ENCODE results near the gene BRSK1. TPM values are rescaled to one million over a fixed set of nuclear protein-coding genes. Genes with fewer than 3 reads are reported as not detected.
A peak's percentile ranks its signal among the peaks of the same experiment; 100 is the strongest.
"Not testable (repeated sequence)": the region's sequence is repeated elsewhere in the genome, so short reads cannot be mapped to it uniquely, and the experiment has no call there.

The BRSK1 gene
- polyA plus RNA-seq, 3 donors = 12.7 to 16.2 (median 14.6) TPM

DNA sequence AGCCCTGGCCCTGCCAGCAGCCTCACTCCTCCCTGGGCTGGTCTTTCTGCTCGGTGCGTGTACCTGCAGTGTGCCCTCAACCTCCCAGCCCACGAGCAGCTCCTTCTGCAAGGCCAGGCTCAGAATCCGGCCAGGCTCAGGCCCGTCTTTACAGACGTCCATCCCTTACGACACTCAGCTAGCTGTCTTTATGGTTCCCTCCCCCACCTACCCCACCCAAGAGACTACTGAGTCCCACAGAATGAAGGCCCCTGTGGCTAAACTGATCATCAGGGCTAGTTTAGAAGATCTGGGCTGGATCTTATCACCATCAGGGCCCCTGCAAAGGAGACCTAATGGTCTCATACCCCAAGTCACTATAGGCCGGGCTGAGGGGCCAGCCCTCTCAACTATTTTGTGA lies 30.6 kb downstream of the BRSK1 start:
- DNase-seq (ENCODE audit: extremely low read depth in 1 of 11, low read depth in 9 of 11, low spot score in 4 of 11) = no peak

DNA sequence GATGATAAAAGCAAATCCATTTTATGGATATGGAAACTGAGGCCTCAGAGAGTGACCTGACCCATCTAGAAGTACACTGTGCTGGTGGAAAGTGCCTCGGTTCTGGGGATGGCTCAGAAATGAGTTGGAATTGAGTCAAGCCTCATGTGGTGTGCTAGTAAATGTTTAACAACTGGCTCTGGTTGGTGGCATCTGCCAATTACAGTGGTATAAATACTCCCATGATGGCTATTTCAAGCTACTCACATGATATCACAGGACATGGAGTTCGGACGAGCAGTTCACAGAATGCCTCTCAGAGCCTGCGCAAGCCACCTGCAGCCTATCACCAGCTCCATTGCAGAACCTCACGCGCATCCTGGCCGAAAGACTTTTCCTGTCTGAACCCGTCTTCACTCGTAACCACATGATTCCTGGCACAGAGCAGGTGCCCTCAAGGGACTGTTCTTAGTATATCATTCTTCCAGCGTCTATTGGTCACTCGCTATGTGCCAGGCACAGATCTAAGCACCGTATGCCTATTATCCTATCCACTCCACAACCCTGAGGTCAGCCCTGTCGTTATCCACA lies 32.2 kb downstream of the BRSK1 start:
- no peak for DNase-seq (ENCODE audit: extremely low read depth in 1 of 11, low read depth in 9 of 11, low spot score in 4 of 11)

GRCh38 chr19:55316646-55317045 lies 32.8 kb downstream of the BRSK1 start:
- DNase-seq (ENCODE audit: extremely low read depth in 1 of 11, low read depth in 9 of 11, low spot score in 4 of 11) = no peak

- DNase-seq (ENCODE audit: extremely low read depth in 1 of 11, low read depth in 9 of 11, low spot score in 4 of 11) = peak in 3 of 11 donors; percentile 49 to 56 (median 52)
Measured at GRCh38 chr19:55319785-55320184, 36.0 kb downstream of the BRSK1 start.

DNA sequence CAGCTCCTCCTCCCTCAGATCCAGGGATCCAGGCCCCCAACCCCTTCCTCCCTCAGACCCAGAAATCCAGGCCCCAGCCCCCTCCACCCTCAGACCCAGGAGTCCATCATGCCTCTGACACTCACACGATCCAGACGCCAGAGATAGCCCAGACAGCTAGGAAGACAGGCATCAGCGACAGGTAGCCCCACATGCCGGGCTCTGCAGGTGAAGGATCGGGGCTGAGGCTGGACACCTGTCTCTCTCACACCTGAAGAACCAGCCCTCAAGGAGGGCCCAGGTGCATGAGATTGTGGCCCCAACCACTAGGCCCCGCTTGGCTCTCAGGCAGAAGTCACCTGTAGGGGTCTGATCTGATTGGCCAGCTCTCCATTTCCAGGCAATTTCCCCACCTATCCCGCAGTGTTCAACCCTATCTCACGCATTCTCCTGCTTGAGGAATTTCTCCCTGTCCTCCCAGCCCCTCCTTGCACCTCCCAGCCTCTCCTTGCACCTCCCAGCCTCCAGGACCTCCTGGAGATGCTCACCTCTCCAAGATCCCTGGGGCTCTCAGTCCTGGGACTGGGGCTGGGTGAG lies 37.1 kb downstream of the BRSK1 start:
- DNase-seq (ENCODE audit: extremely low read depth in 1 of 11, low read depth in 9 of 11, low spot score in 4 of 11) = no peak

DNA sequence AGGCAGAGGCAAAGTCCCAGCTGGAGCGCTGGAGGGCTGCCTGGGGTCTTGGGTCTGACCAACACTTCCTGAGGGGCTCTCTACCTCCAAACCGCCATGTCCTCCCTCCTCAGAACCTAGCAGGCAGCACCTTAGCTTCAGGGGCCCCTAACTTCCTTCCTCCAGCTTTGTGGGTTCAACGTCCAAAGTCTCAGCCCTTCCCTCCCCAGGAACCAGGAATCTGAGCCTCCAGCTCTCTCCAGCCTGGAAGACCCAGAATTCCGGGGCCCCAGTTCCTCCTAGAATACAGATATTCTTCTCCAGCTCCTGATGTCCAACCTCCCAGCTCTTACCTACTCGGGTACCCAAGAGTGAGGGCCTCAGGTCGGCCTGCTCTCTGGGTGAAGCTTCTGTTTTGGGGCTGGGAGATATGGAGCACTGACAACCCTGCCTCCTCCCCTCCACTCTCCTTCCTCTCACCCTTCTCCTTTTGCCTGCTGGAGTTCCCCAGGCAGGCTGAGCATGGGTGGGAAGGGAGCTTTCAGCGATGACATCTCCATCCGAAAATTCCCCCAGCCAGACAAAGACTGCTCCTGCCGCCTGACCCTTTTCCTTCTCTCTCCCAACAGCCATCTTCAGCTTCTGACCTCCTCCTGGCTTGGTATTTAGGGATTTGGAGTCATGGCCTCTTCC lies 37.8 kb downstream of the BRSK1 start:
- no peak for DNase-seq (ENCODE audit: extremely low read depth in 1 of 11, low read depth in 9 of 11, low spot score in 4 of 11)

DNA sequence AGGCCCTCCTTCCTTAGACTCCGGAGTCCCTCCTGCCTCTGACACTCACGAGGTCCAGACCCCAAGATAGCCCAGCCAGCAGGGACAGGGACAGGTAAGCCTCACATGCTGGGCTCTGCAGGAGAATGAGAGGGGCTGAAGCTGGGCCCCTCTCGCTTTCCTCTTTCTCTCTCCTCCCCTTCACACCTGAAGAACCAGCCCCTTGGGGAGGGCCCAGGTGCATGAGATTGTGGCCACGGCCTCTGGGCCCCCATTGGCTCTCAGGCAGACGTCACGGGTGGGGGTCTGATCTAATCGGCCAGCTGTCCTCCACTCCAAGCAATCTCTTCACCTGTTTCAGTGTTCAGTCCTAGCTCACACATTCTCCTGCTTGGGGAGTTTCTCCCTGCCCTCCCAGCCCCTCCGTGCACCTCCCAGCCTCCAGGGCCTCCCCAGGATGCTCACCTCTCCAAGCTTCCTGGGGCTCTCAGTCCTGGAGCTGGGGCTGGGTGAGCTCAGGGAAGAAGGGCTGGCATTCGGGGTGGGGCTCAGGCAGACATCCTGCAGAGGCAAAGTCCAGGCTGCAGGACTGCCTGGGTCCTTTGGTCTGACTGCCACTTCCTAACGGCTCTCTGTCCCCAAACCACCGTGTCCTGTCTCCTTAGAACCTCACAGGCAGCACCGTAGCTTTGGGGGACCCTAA lies 38.5 kb downstream of the BRSK1 start:
- no peak for DNase-seq (ENCODE audit: extremely low read depth in 1 of 11, low read depth in 9 of 11, low spot score in 4 of 11)

GRCh38 chr19:55324662-55325061 lies 40.9 kb downstream of the BRSK1 start:
- no peak for DNase-seq (ENCODE audit: extremely low read depth in 1 of 11, low read depth in 9 of 11, low spot score in 4 of 11)

- DNase-seq (ENCODE audit: extremely low read depth in 1 of 11, low read depth in 9 of 11, low spot score in 4 of 11) = no peak
Measured at GRCh38 chr19:55325172-55325571, 41.4 kb downstream of the BRSK1 start, which contains the start of gene TMEM150B. Gene TMEM150B, minus strand, starts transcription at chr19:55325341. Its CDS starts 4,305 bp downstream, at chr19:55321036.

DNA sequence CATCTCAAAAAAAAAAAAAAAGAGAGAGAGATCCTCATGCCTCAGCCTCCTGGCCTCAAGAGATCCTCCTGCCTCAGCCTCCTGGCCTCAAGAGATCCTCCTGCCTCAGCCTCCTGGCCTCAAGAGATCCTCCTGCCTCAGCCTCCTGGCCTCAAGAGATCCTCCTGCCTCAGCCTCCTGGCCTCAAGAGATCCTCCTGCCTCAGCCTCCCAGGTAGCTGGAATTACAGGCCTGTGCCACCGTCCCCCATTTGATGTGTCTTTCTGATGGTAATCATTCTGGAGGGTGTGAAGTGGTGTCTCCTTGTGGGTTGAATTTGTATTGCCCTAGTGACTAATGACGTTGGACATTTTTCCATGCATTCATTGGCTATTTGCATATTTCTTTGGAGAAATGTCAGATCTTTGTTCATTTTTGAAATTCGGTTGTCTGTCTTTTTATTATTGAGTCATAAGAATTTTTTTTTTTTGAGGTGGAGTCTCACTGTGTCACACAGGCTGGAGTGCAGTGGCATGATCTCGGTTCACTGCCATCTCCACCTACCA lies 45.0 kb downstream of the BRSK1 start:
- DNase-seq (ENCODE audit: extremely low read depth in 1 of 11, low read depth in 9 of 11, low spot score in 4 of 11) = not testable (repeated sequence)

DNA sequence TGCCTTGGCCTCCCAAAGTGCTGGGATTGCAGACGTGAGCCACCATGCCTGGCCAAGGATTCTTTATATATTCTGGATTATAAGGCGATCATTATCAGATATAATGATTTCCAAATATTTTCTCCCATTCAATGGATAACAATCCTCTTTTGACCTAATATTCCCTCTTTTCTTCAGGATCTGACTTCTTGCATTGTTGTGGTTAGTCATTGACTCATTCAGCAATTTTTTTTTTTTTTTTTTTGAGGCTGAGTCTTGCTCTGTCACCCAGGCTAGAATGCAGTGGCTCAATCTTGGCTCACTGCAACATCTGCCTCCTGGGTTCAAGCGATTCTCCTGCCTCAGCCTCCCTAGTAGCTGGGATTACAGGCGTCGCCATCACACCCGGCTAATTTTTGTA lies 46.0 kb downstream of the BRSK1 start:
- DNase-seq (ENCODE audit: extremely low read depth in 1 of 11, low read depth in 9 of 11, low spot score in 4 of 11) = not testable (repeated sequence)

- peak in 1 of 11 donors; percentile 60 for DNase-seq (ENCODE audit: extremely low read depth in 1 of 11, low read depth in 9 of 11, low spot score in 4 of 11)
Measured at GRCh38 chr19:55333870-55334269, 50.1 kb downstream of the BRSK1 start.

GRCh38 chr19:55336101-55336500 lies 52.3 kb downstream of the BRSK1 start:
- DNase-seq (ENCODE audit: extremely low read depth in 1 of 11, low read depth in 9 of 11, low spot score in 4 of 11) = no peak

GRCh38 chr19:55339105-55339888 lies 55.5 kb downstream of the BRSK1 start, which contains the start of gene KMT5C:
Gene KMT5C, plus strand, starts transcription at chr19:55339876. Its CDS starts 2,061 bp downstream, at chr19:55341937.
- DNase-seq (ENCODE audit: extremely low read depth in 1 of 11, low read depth in 9 of 11, low spot score in 4 of 11) = peak; percentile 100

GRCh38 chr19:55339889-55340783 lies 56.3 kb downstream of the BRSK1 start:
- DNase-seq (ENCODE audit: extremely low read depth in 1 of 11, low read depth in 9 of 11, low spot score in 4 of 11) = no peak

- peak in 1 of 11 donors; percentile 37 for DNase-seq (ENCODE audit: extremely low read depth in 1 of 11, low read depth in 9 of 11, low spot score in 4 of 11)
Measured at GRCh38 chr19:55340784-55341147, 57.0 kb downstream of the BRSK1 start.

DNA sequence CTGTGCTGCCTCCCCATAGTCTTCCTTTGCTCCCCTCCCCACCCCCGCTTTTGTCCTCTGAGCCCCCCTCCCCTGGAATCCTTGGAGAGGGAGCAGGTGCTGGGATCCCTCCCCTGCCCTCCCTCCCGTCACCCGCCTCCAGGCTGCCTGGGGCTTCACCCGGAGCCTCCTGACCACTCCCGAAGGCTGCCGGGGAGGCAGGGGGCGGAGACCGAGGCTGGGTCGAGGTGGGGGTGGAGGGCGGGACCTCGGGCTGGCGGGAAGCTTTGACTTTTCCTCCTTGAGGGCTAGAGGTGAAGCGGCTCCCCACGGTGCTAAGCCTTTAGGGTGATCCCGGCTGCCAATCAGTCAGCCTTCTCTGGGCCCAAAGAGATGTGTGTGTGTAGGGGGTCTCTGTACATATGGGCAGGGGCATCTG lies 57.4 kb downstream of the BRSK1 start:
- peak in 6 of 11 donors; percentile 45 to 74 (median 60) for DNase-seq (ENCODE audit: extremely low read depth in 1 of 11, low read depth in 9 of 11, low spot score in 4 of 11)
